ENCODE results near the gene CTTN.

- TF ChIP-seq CTCF (IDR thresholded peaks at IDR 0.05; ENCODE audit: insufficient read depth, low read length) (no peak), POLR2AphosphoS5 (IDR thresholded peaks at IDR 0.05; ENCODE audit: low read depth) (no peak), REST (IDR thresholded peaks at IDR 0.05; ENCODE audit: insufficient replicate concordance, low read depth) (no peak), GABPA (IDR thresholded peaks at IDR 0.05; ENCODE audit: low read depth) (no peak), SPI1 (IDR thresholded peaks at IDR 0.05; ENCODE audit: borderline replicate concordance, low read depth) (no peak)
Observed at GRCh38 chr11:70478166-70478890, 80.0 kb downstream of the CTTN start.

Measured in HL-60 (cell line).